Panc1 (cell line): ENCODE results near the gene UBE2E2. TPM values are rescaled to one million over a fixed set of nuclear protein-coding genes. Genes with fewer than 3 reads are reported as not detected.

Source experiments
- ATAC-seq: fragments of 200-7000 bp; cut with Tn5 transposase; 2 replicates; pipeline ENCODE4 v1.9.1; 2020; ENCODE audit warnings: mild to moderate bottlenecking, moderate library complexity
- BruUV-seq: library from RNA; stranded (reverse); fragments of 400-500 nt; replicated peaks from 2 replicates; lab custom pipeline; 2021; lab: Mats Ljungman, UMichigan
- CTCF ChIA-PET: fragments of 300-600 bp; sonication (Branson Sonifier 250); formaldehyde crosslinking; loops from one replicate; lab custom pipeline; 2022; ENCODE audit warnings: antibody characterized with exemption; lab: Charles Lee
- POLR2A ChIA-PET: fragments of 300-600 bp; sonication (Branson Sonifier 250); formaldehyde crosslinking; loops from one replicate; lab custom pipeline; 2022; ENCODE audit warnings: antibody characterized with exemption; lab: Charles Lee
- DNase-seq: peaks from one replicate; pipeline ENCODE4 v3.0.0-alpha.2; 2010; ENCODE audit warnings: low read depth, low spot score
- H3K27ac ChIP-seq: 2 replicates; pipeline ENCODE4 v1.5.1; 2011; ENCODE audit warnings: mild to moderate bottlenecking, low read length, inconsistent platforms
- H3K27me3 ChIP-seq: fragments of 200-500 bp; sonication (Bioruptor generic); 2 replicates; pipeline ENCODE4 v1.6.0; 2014; ENCODE audit warnings: low read length, inconsistent platforms; ENCODE audit not compliant: control insufficient read depth, insufficient read depth
- H3K36me3 ChIP-seq: fragments of 200-500 bp; sonication (Bioruptor generic); 2 replicates; pipeline ENCODE4 v1.5.1; 2014; ENCODE audit warnings: inconsistent platforms, mild to moderate bottlenecking, low read length, moderate library complexity; ENCODE audit not compliant: control insufficient read depth, insufficient read depth
- H3K4me1 ChIP-seq: 2 replicates; pipeline ENCODE4 v1.5.1; 2011; ENCODE audit warnings: inconsistent platforms, mild to moderate bottlenecking, low read length, moderate library complexity; ENCODE audit not compliant: control insufficient read depth, insufficient read depth
- H3K4me3 ChIP-seq, 2 experiments: 2 replicates each; pipeline ENCODE4 v1.5.1; 2011 to 2012; ENCODE audit warnings: low read depth in 2 of 2, low read length in 2 of 2, mild to moderate bottlenecking in 2 of 2, inconsistent platforms in 1 of 2, moderate library complexity in 1 of 2
- H3K9me3 ChIP-seq: fragments of 200-500 bp; sonication (Bioruptor generic); 2 replicates; pipeline ENCODE4 v1.5.1; 2014; ENCODE audit warnings: low read depth, mild to moderate bottlenecking, inconsistent platforms, low read length, moderate library complexity; ENCODE audit not compliant: control insufficient read depth, insufficient read depth
- POLR2AphosphoS5 ChIP-seq: IDR thresholded peaks from 2 replicates; pipeline ENCODE4 v1.6.1; 2012; ENCODE audit warnings: mild to moderate bottlenecking, low read depth, low read length, moderate library complexity
- SIN3A ChIP-seq: IDR thresholded peaks from 2 replicates; pipeline ENCODE4 v1.6.1; 2012; ENCODE audit warnings: low read depth, mild to moderate bottlenecking, low read length, moderate library complexity, borderline replicate concordance; ENCODE audit not compliant: insufficient read depth
- TCF7L2 ChIP-seq: IDR thresholded peaks from 2 replicates; pipeline ENCODE4 v1.6.1; 2011; ENCODE audit warnings: mild to moderate bottlenecking, low read depth, low read length, inconsistent platforms
- in situ Hi-C: cut with HindIII; loops from 2 replicates; pipeline ENCODE4 v1.10.0; 2016; ENCODE audit warnings: low sequenced_read_pairs, low pct_unique_long_range_greater_than_20kb
- intact Hi-C: fragments of 100-400 bp; cut with micrococcal nuclease; formaldehyde crosslinking; loops from one replicate; pipeline ENCODE4 v1.10.0; 2022; ENCODE audit not compliant: unreplicated experiment
- total RNA-seq: library from RNA; stranded (reverse); gene quantifications from one replicate; pipeline ENCODE4 v1.2.1, GENCODE V29; 2021; ENCODE audit not compliant: unreplicated experiment
- TF ChIP-seq, protein P1 (sequence below): fragments of 450-650 bp; IDR thresholded peaks from 2 replicates; pipeline ENCODE4 v1.5.1; 2017; ENCODE audit warnings: mild to moderate bottlenecking
- TF ChIP-seq, protein P2 (sequence below), 2 experiments: IDR thresholded peaks; 2 replicates each; pipeline ENCODE4 v1.6.1; 2011 to 2012; ENCODE audit warnings: low read depth in 2 of 2, control low read depth in 1 of 2, low read length in 1 of 2, mild to moderate bottlenecking in 1 of 2, moderate library complexity in 1 of 2; ENCODE audit not compliant: insufficient read depth in 1 of 2

The UBE2E2 gene
- total RNA-seq, 1 experiment from 2014 or later: 38.2 TPM

DNA sequence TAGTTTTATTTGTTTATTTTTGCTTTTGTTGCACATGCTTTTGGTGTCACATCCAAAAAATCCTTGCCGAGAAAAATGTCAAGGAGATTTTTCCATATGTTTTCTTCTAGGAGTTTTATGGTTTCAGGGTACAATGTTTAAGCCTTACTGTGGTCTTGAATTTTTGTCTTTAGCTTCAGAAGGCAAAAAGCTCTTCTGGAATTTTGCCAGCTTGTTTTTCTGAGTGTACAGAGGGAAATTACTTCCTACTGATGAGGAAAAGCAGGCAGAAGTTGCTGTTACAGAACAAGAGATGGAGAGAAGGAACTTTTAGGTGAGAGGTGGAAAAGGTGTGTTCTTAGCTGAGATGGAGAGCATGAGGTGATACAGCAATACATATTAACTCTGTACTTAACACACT, 59.6 kb downstream of the UBE2E2 start:
- ATAC-seq: no peak
- intact Hi-C loops (no loop called here), in situ Hi-C loops (no loop called here)
- no peaks in the 10 kb centered on the region for H3K9me3 ChIP-seq
- DNase-seq: no peak
- H3K36me3 ChIP-seq: no peaks in the 10 kb centered on the region
- H3K27me3 ChIP-seq: no peaks in the 10 kb centered on the region
- H3K4me3 ChIP-seq: no peak overlapping the region
- ChIA-PET CTCF (no interaction called here), POLR2A (no interaction called here)
- no peaks in the 10 kb centered on the region for H3K4me1 ChIP-seq
- no TSS peak for BruUV-seq
- TF ChIP-seq, protein P1, sequence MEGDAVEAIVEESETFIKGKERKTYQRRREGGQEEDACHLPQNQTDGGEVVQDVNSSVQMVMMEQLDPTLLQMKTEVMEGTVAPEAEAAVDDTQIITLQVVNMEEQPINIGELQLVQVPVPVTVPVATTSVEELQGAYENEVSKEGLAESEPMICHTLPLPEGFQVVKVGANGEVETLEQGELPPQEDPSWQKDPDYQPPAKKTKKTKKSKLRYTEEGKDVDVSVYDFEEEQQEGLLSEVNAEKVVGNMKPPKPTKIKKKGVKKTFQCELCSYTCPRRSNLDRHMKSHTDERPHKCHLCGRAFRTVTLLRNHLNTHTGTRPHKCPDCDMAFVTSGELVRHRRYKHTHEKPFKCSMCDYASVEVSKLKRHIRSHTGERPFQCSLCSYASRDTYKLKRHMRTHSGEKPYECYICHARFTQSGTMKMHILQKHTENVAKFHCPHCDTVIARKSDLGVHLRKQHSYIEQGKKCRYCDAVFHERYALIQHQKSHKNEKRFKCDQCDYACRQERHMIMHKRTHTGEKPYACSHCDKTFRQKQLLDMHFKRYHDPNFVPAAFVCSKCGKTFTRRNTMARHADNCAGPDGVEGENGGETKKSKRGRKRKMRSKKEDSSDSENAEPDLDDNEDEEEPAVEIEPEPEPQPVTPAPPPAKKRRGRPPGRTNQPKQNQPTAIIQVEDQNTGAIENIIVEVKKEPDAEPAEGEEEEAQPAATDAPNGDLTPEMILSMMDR: no peak
- TF ChIP-seq POLR2AphosphoS5: no peak
- no peak for TF ChIP-seq TCF7L2
- TF ChIP-seq, protein P2, sequence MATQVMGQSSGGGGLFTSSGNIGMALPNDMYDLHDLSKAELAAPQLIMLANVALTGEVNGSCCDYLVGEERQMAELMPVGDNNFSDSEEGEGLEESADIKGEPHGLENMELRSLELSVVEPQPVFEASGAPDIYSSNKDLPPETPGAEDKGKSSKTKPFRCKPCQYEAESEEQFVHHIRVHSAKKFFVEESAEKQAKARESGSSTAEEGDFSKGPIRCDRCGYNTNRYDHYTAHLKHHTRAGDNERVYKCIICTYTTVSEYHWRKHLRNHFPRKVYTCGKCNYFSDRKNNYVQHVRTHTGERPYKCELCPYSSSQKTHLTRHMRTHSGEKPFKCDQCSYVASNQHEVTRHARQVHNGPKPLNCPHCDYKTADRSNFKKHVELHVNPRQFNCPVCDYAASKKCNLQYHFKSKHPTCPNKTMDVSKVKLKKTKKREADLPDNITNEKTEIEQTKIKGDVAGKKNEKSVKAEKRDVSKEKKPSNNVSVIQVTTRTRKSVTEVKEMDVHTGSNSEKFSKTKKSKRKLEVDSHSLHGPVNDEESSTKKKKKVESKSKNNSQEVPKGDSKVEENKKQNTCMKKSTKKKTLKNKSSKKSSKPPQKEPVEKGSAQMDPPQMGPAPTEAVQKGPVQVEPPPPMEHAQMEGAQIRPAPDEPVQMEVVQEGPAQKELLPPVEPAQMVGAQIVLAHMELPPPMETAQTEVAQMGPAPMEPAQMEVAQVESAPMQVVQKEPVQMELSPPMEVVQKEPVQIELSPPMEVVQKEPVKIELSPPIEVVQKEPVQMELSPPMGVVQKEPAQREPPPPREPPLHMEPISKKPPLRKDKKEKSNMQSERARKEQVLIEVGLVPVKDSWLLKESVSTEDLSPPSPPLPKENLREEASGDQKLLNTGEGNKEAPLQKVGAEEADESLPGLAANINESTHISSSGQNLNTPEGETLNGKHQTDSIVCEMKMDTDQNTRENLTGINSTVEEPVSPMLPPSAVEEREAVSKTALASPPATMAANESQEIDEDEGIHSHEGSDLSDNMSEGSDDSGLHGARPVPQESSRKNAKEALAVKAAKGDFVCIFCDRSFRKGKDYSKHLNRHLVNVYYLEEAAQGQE (IDR thresholded peaks at IDR 0.05; ENCODE audit: insufficient read depth in 1 of 2, low read depth in 2 of 2, low read length in 1 of 2): no peak
- no peak for TF ChIP-seq SIN3A
- no peak overlapping the region for H3K27ac ChIP-seq

DNA sequence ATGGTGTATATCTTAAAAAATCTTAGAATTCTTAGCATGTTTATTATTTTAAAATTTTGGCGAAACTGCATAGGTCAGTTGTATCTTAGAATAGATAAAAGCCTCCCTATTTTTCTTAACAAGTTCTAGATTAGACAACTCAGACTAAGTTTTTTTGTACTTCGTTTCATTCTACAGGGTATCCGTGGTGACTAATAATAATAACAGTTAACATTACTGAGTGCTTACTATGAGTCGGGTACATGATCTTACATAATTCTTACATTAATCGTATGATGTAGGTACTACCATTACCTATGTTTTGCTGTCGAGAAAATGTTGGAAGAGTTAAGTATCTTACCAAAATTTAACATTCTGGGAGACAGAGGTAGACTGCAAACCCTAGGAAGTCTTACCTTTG, 60.7 kb downstream of the UBE2E2 start:
- Histone ChIP-seq H3K27me3 (no peaks in the 10 kb centered on the region), H3K4me1 (no peaks in the 10 kb centered on the region), H3K36me3 (no peaks in the 10 kb centered on the region), H3K4me3 (no peak overlapping the region), H3K9me3 (no peaks in the 10 kb centered on the region), H3K27ac (no peak overlapping the region)
- ATAC-seq: no peak
- CTCF ChIA-PET: no interaction called here
- DNase-seq: no peak
- no TSS peak for BruUV-seq
- POLR2A ChIA-PET: no interaction called here
- TF ChIP-seq, protein P2 (IDR thresholded peaks at IDR 0.05; ENCODE audit: insufficient read depth in 1 of 2, low read depth in 2 of 2, low read length in 1 of 2): no peak
- TF ChIP-seq, protein P1: no peak
- no peak for TF ChIP-seq POLR2AphosphoS5
- no peak for TF ChIP-seq SIN3A
- TF ChIP-seq TCF7L2: no peak
- intact Hi-C loops (no loop called here), in situ Hi-C loops (no loop called here)
